Measurements from ENCODE around the gene DLG3. TPM values are rescaled to one million over a fixed set of nuclear protein-coding genes. Genes with fewer than 3 reads are reported as not detected.

The DLG3 gene
- total and polyA plus RNA-seq, 2 of the 8 experiments (the other 6 are each of a cell fraction or from before 2014, with no cell fraction given): 29.2 to 63.8 TPM

- Histone ChIP-seq H2BK15ac (ENCODE audit: low read length) (no peak overlapping the region), H2AFZ (ENCODE audit: low read length) (no peak overlapping the region), H2BK5ac (ENCODE audit: low read depth, low read length) (no peak overlapping the region), H2BK20ac (ENCODE audit: low read length) (no peak overlapping the region), H3K79me1 (ENCODE audit: low read depth, low read length) (no peaks in the 10 kb centered on the region; the same call in none of the 2 replicates), H3K18ac (ENCODE audit: extremely low read depth, low read length) (no peak overlapping the region; the same call in 1 of the 2 replicates), H3K56ac (replicated peaks; ENCODE audit: insufficient read length, low read depth, low read length) (no peak overlapping the region), H4K5ac (ENCODE audit: insufficient read length, low read depth, low read length) (peak overlapping the region; percentile 43), H2BK12ac (ENCODE audit: low read depth, low read length) (no peak overlapping the region), H2AK5ac (ENCODE audit: low read depth, low read length) (no peak overlapping the region), H3K4me2 (ENCODE audit: insufficient read depth in 1 of 2, low read depth in 2 of 2, low read length in 2 of 2) (peak overlapping the region; percentile 65 to 88; a peak in 3 of 4 replicates), H3K4ac (replicated peaks; ENCODE audit: insufficient read length, low read depth, low read length) (no peak overlapping the region), H3K27ac (ENCODE audit: low read depth, low read length) (0 out of 2 replicates have a peak overlapping the region, but pooled peaks have one; percentile 25), H3K79me2 (ENCODE audit: control insufficient read depth in 1 of 2, insufficient read depth in 2 of 2, low read length in 2 of 2) (peaks cover 0 to 70% of the 10 kb centered on the region in 2 experiments; a peak in 2 of 4 replicates), H3K4me3 (ENCODE audit: extremely low read depth in 1 of 4, insufficient read depth in 2 of 4, low read depth in 3 of 4, low read length in 4 of 4) (peak overlapping the region in 1 of 4 experiments; percentile 40; a peak in 1 of 8 replicates), H4K8ac (ENCODE audit: extremely low read depth, insufficient read depth, low read length) (no peak overlapping the region), H3K14ac (ENCODE audit: insufficient read length) (no peak overlapping the region), H3K23ac (ENCODE audit: insufficient read length) (no peak overlapping the region), H3K36me3 (ENCODE audit: control insufficient read depth in 2 of 4, insufficient read depth in 4 of 4, low read length in 3 of 4) (peaks cover 0 to 11% (median under 1%) of the 10 kb centered on the region in 4 experiments; a peak in 2 of 8 replicates), H3K9ac (replicated peaks in 1 of 4; ENCODE audit: extremely low read depth in 1 of 4, low read depth in 3 of 4, low read length in 3 of 4) (no peak overlapping the region), H3K4me1 (replicated peaks in 1 of 4; ENCODE audit: control insufficient read depth in 3 of 4, insufficient read depth in 4 of 4, low read length in 3 of 4) (peaks cover 7 to 32% (median 23%) of the 10 kb centered on the region in 4 experiments; a peak in 6 of 7 replicates), H4K20me1 (replicated peaks in 1 of 2; ENCODE audit: control insufficient read depth in 1 of 2, insufficient read depth in 2 of 2, low read length in 2 of 2) (peaks cover 4 to 20% of the 10 kb centered on the region in 2 experiments), H3K27me3 (replicated peaks in 1 of 4; ENCODE audit: control insufficient read depth in 3 of 4, extremely low read depth in 1 of 4, insufficient read depth in 3 of 4, low read length in 3 of 4) (no peaks in the 10 kb centered on the region), H3K23me2 (ENCODE audit: low read depth, low read length) (peaks cover 1% of the 10 kb centered on the region), H3K9me3 (ENCODE audit: insufficient read depth in 2 of 2, low read depth in 1 of 2, low read length in 1 of 2) (no peaks in the 10 kb centered on the region), H2BK120ac (replicated peaks; ENCODE audit: low read depth, low read length) (no peak overlapping the region), H4K91ac (replicated peaks; ENCODE audit: insufficient read length, low read length) (no peak overlapping the region)
- POLR2A ChIA-PET (ENCODE audit: partially characterized antibody): interaction anchor here (0.6 to 5.3 kb wide), 7 partner anchors 9 to 302 kb away, joined by 3 to 29 read pairs (median 4); no protein-coding TSS in a partner anchor
- CTCF ChIA-PET (ENCODE audit: partially characterized antibody): interaction anchor here (1.1 kb wide), 1 partner anchor 9 kb away, joined by 4 read pairs; no protein-coding TSS in a partner anchor
- DNase-seq (ENCODE audit: low read depth in 1 of 2, low spot score in 2 of 2) (no peak), FAIRE-seq (no peak)
- no peak for TF ChIP-seq HDAC2 (IDR thresholded peaks at IDR 0.05; ENCODE audit: borderline replicate concordance in 1 of 2, low read depth in 2 of 2, low read length in 2 of 2)
- TF ChIP-seq SP1 (IDR thresholded peaks at IDR 0.05; ENCODE audit: low read depth, low read length): no peak
- no peak for TF ChIP-seq GABPA (IDR thresholded peaks at IDR 0.05; ENCODE audit: borderline replicate concordance, insufficient read depth, low read length)
- no peak for TF ChIP-seq HDAC6 (IDR thresholded peaks at IDR 0.05; ENCODE audit: low read depth, low read length)
- TF ChIP-seq KDM4A (IDR thresholded peaks at IDR 0.05; ENCODE audit: low read depth, low read length, severe bottlenecking): no peak
- TF ChIP-seq MAX (IDR thresholded peaks at IDR 0.05): no peak
- TF ChIP-seq EZH2 (IDR thresholded peaks at IDR 0.05; ENCODE audit: low read depth, low read length, severe bottlenecking): no peak
- no peak for TF ChIP-seq NANOG (IDR thresholded peaks at IDR 0.05; ENCODE audit: insufficient read depth, low read depth, low read length, poor library complexity, severe bottlenecking)
- no peak for TF ChIP-seq CREB1 (IDR thresholded peaks at IDR 0.05)
- no peak for TF ChIP-seq BCL11A (IDR thresholded peaks at IDR 0.05; ENCODE audit: low read depth in 2 of 2, low read length in 2 of 2)
- no peak for TF ChIP-seq EGR1 (IDR thresholded peaks at IDR 0.05; ENCODE audit: borderline replicate concordance, low read depth, low read length)
- WGBS, 2 experiments (ENCODE audit: extremely low coverage in 1 of 2, insufficient coverage in 1 of 2, insufficient read length in 1 of 2, insufficient replicate concordance in 2 of 2, low coverage in 1 of 2, low lambda C conversion rate in 2 of 2, missing lambda C conversion rate in 1 of 2): 7% methylated on average over 5 of the region's 5 CpGs; no CpG with 5 or more reads in 1 of the 2 experiments
Measured at GRCh38 chrX:70476166-70476933, 31.7 kb downstream of the DLG3 start.
